Lung (tissue), 12 donors: ENCODE measurements around the gene ASCC2. TPM values are rescaled to one million over a fixed set of nuclear protein-coding genes. Genes with fewer than 3 reads are reported as not detected.

Source experiments
- ATAC-seq: fragments of 200-7000 bp; cut with Tn5 transposase; one replicate; pipeline ENCODE4 v1.9.1; 2020; ENCODE audit warnings: moderate number of reproducible peaks; ENCODE audit not compliant: insufficient read depth, low FRiP score
- DNase-seq, 3 donors: peaks; one replicate each; pipeline ENCODE4 v3.0.0-alpha.2; 2013 to 2017
- H3K27ac ChIP-seq, 2 donors: one replicate each; pipeline ENCODE4 v1.5.1; 2013; ENCODE audit warnings: mild to moderate bottlenecking in 2 of 2, moderate library complexity in 2 of 2, control low read depth in 1 of 2, inconsistent platforms in 1 of 2, low read depth in 1 of 2, low read length in 1 of 2
- H3K27me3 ChIP-seq, 3 donors: one replicate each; pipeline ENCODE4 v1.5.1; 2013; ENCODE audit warnings: low read length in 2 of 3; ENCODE audit not compliant: control insufficient read depth in 3 of 3, insufficient read depth in 3 of 3
- H3K36me3 ChIP-seq, 4 donors: one replicate each; pipeline ENCODE4 v1.5.1; 2013; ENCODE audit warnings: low read length in 4 of 4, mild to moderate bottlenecking in 1 of 4, moderate library complexity in 1 of 4; ENCODE audit not compliant: control insufficient read depth in 4 of 4, insufficient read depth in 4 of 4
- H3K4me1 ChIP-seq, 5 donors: one replicate each; pipeline ENCODE4 v1.5.1; 2013; ENCODE audit warnings: low read length in 5 of 5, mild to moderate bottlenecking in 2 of 5, moderate library complexity in 1 of 5; ENCODE audit not compliant: control insufficient read depth in 5 of 5, insufficient read depth in 5 of 5
- H3K4me3 ChIP-seq: one replicate; pipeline ENCODE4 v1.5.1; 2013; ENCODE audit warnings: mild to moderate bottlenecking, control low read depth, moderate library complexity
- H3K9ac ChIP-seq, 2 donors: one replicate each; pipeline ENCODE4 v1.5.1; 2013; ENCODE audit warnings: low read length in 2 of 2, control low read depth in 1 of 2; ENCODE audit not compliant: insufficient read depth in 1 of 2
- H3K9me3 ChIP-seq, 4 donors: one replicate each; pipeline ENCODE4 v1.5.1; 2013; ENCODE audit warnings: low read length in 3 of 4, mild to moderate bottlenecking in 1 of 4, moderate library complexity in 1 of 4; ENCODE audit not compliant: control insufficient read depth in 4 of 4, insufficient read depth in 3 of 4
- CTCF ChIP-seq: IDR thresholded peaks from 2 replicates; pipeline ENCODE4 v1.5.1; 2012; ENCODE audit warnings: mild to moderate bottlenecking; ENCODE audit errors: control extremely low read depth, extremely low read depth
- WGBS, 2 donors: extraction: QIAGEN DNeasy Blood & Tissue Kit; methylation state at CpG; one replicate each; pipeline ENCODE4 v1.1.7; 2013; 5-methylcytosine and 5-hydroxymethylcytosine counted together
- polyA plus RNA-seq, 2 donors: library from polyadenylated mRNA; stranded (reverse); fragments of 200-250 nt; gene quantifications; one replicate each; pipeline ENCODE4 v1.2.1, GENCODE V29; 2013
- total RNA-seq, 2 donors: library from RNA; depleted of rRNA in 1 of 2; stranded (reverse); fragments of >200 nt in 1 of 2; gene quantifications; one replicate each; pipeline ENCODE4 v1.2.1, GENCODE V29; 2014 to 2021
- donor health status: control.
- donor health status: control.
- donor health status: Bipolar disorder and iron deficiency.
- donor health status: healthy.
- donor health status: DM: yes; HTN: yes; CAD: no.

Gene ASCC2
- total and polyA plus RNA-seq, 4 donors: 38.6 to 61.6 (median 53.6) TPM

- Histone ChIP-seq H3K9ac (no peak overlapping the region), H3K9me3 (no peaks in the 10 kb centered on the region), H3K4me1 (no peaks in the 10 kb centered on the region), H3K4me3 (no peak overlapping the region), H3K27ac (no peak overlapping the region), H3K27me3 (no peaks in the 10 kb centered on the region), H3K36me3 (peaks cover 0 to 36% (median 5%) of the 10 kb centered on the region in 4 donors)
- 94 to 98% methylated on average over 7 of the region's 7 CpGs for WGBS, 2 donors
- ATAC-seq: no peak
- no peak for TF ChIP-seq CTCF
- no peak for DNase-seq
Observed at GRCh38 chr22:29747832-29748231, 90.2 kb downstream of the ASCC2 start.

DNA sequence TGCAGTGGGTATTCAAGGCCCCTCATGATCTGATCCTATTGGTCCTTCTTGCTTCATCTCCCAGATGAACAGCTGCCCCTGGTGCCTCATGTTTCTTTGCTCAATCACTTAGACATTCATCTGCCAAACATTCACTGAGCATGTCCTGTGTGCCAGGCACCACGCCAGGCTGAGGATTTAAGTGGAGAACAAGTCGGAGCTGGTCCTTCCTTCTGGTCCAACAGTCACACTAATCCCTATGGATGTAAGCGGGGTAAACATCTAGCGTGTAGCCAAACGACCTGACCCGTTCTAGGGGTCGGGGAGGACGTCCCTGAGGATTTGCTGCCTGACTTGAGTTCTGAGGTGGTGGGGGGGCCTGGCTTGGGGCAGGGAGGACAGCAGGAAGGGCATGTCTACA lies 93.2 kb downstream of the ASCC2 start:
- ATAC-seq (no peak), DNase-seq (peak in 1 of 3 donors; percentile 46)
- no peak overlapping the region for H3K9ac ChIP-seq
- WGBS, 2 donors: 75 to 82% methylated on average over 8 of the region's 8 CpGs
- H3K4me3 ChIP-seq: no peak overlapping the region
- H3K27me3 ChIP-seq: no peaks in the 10 kb centered on the region
- H3K9me3 ChIP-seq: no peaks in the 10 kb centered on the region
- no peak for TF ChIP-seq CTCF
- peaks cover 3 to 44% (median 5%) of the 10 kb centered on the region in 4 donors for H3K36me3 ChIP-seq
- no peak overlapping the region for H3K27ac ChIP-seq
- H3K4me1 ChIP-seq: no peaks in the 10 kb centered on the region

DNA sequence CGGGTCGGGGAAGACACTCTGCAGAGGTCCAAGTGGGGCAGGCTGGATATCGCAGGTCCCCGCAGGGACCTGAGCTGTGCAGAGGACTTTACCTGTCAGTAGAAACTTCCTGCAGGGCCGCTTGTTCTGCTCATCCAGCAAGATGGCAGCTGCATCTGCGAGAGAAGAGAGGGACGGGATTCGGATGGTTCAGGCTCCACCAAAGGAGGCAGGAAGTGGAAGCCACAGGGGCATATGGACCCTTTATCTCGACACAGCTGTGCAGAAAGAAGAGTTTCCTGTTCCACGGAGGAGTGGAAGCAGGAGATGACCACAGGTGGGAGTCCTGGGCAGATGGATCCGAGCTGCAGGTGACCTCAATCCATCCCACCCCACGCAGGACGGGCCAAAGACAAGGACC lies 95.7 kb downstream of the ASCC2 start:
- no peak for TF ChIP-seq CTCF
- DNase-seq (no peak), ATAC-seq (no peak)
- 52 to 73% methylated on average over 13 of the region's 13 CpGs for WGBS, 2 donors
- Histone ChIP-seq H3K27me3 (no peaks in the 10 kb centered on the region), H3K4me1 (peaks cover 0 to 12% (median 0%) of the 10 kb centered on the region in 5 donors), H3K9me3 (no peaks in the 10 kb centered on the region), H3K9ac (no peak overlapping the region), H3K36me3 (peaks cover 3 to 46% (median 4%) of the 10 kb centered on the region in 4 donors), H3K27ac (no peak overlapping the region), H3K4me3 (no peak overlapping the region)

DNA sequence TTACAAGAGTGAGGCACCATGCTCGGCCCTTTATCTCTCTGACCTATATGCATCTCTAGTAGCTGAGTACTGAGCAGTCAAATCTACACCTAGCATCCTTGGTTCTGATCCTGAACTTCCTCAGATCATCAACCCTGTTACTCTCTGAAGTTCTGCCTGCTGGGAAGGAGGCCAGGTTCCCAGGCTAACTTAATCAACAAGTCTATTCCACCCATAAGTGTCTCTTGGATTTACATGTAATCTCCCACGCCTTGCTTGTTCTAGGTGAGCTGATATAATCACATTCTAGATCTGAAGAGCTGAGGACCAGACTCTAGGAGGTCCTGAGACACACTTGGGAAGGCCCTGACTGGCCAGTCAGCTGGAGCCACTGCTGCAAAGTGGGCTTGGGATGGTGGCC lies 96.1 kb downstream of the ASCC2 start:
- H3K9me3 ChIP-seq: no peaks in the 10 kb centered on the region
- TF ChIP-seq CTCF: no peak
- 93 to 96% methylated on average over 2 of the region's 2 CpGs for WGBS, 2 donors
- H3K4me3 ChIP-seq: no peak overlapping the region
- H3K27ac ChIP-seq: no peak overlapping the region
- no peaks in the 10 kb centered on the region for H3K27me3 ChIP-seq
- no peak for ATAC-seq
- H3K36me3 ChIP-seq: peaks cover 1 to 42% (median 3%) of the 10 kb centered on the region in 4 donors
- H3K4me1 ChIP-seq: peaks cover 0 to 12% (median 0%) of the 10 kb centered on the region in 5 donors
- no peak overlapping the region for H3K9ac ChIP-seq
- DNase-seq: no peak
